LNCAP (cell line): ENCODE measurements around the gene KRTAP10-10.

Experiments
- CTCF ChIP-seq: fragments of 450-650 bp; IDR thresholded peaks from 2 replicates; pipeline ENCODE4 v1.5.1; 2017; ENCODE audit warnings: mild to moderate bottlenecking

The KRTAP10-10 gene

GRCh38 chr21:44637018-44637850 is at the start of gene KRTAP10-10:
Gene KRTAP10-10, plus strand, starts transcription at chr21:44637356. Its CDS starts 62 bp downstream, at chr21:44637418.
- TF ChIP-seq CTCF: no peak

- no peak for TF ChIP-seq CTCF
Measured at GRCh38 chr21:44589094-44589493, 48.1 kb upstream of the KRTAP10-10 start.

GRCh38 chr21:44589586-44590305 is 47.4 kb upstream of the KRTAP10-10 start:
- TF ChIP-seq CTCF: no peak

- TF ChIP-seq CTCF: no peak
Measured at GRCh38 chr21:44590311-44590721, 46.8 kb upstream of the KRTAP10-10 start.

- TF ChIP-seq CTCF: no peak
Measured at GRCh38 chr21:44592446-44593311, 44.5 kb upstream of the KRTAP10-10 start, which contains the start of gene KRTAP10-6. Gene KRTAP10-6, minus strand, starts transcription at chr21:44592505. Its CDS starts 21 bp downstream, at chr21:44592484.

- TF ChIP-seq CTCF: no peak
Measured at GRCh38 chr21:44593598-44594405, 43.4 kb upstream of the KRTAP10-10 start.
